IMR-90 (cell line): ENCODE data around the gene MCF2L2. TPM values are rescaled to one million over a fixed set of nuclear protein-coding genes. Genes with fewer than 3 reads are reported as not detected.

Source experiments
- ATAC-seq: fragments of 200-7000 bp; cut with Tn5 transposase; 2 replicates; pipeline ENCODE4 v1.9.1; 2020; ENCODE audit warnings: low read depth, mild to moderate bottlenecking, moderate library complexity
- BruUV-seq: library from RNA; stranded (reverse); fragments of 400-500 nt; replicated peaks from 2 replicates; lab custom pipeline; 2021; lab: Mats Ljungman, UMichigan
- CTCF ChIA-PET: fragments of 300-600 bp; formaldehyde crosslinking; extraction: SDS; loops from one replicate; lab custom pipeline; 2021; ENCODE audit warnings: antibody characterized with exemption; lab: Yijun Ruan, JAX
- POLR2A ChIA-PET: fragments of 300-600 bp; sonication (Branson Sonifier 250); formaldehyde crosslinking; loops from one replicate; lab custom pipeline; 2022; ENCODE audit warnings: antibody characterized with exemption; ENCODE audit not compliant: unreplicated experiment; lab: Charles Lee
- DNase-seq: peaks from one replicate; pipeline ENCODE4 v3.0.0; 2013
- H2AFZ ChIP-seq: replicated peaks from 2 replicates; pipeline ENCODE3; 2013; ENCODE audit warnings: low read length, mild to moderate bottlenecking; ENCODE audit not compliant: poor library complexity
- H2AK5ac ChIP-seq: 2 replicates; pipeline ENCODE4 v1.6.1; 2013; ENCODE audit warnings: low read depth, low read length, inconsistent platforms
- H2AK9ac ChIP-seq: replicated peaks from 2 replicates; pipeline ENCODE3; 2013; ENCODE audit warnings: mild to moderate bottlenecking, low read depth, low read length, moderate library complexity; ENCODE audit not compliant: poor library complexity
- H2BK120ac ChIP-seq: 2 replicates; pipeline ENCODE4 v1.6.1; 2013; ENCODE audit warnings: low read depth, low read length, inconsistent platforms
- H2BK15ac ChIP-seq: 3 replicates; pipeline ENCODE4 v1.6.1; 2013; ENCODE audit warnings: low read depth, low read length, inconsistent platforms
- H2BK20ac ChIP-seq: 2 replicates; pipeline ENCODE4 v1.6.1; 2013; ENCODE audit warnings: low read depth, mild to moderate bottlenecking, inconsistent platforms, low read length, moderate library complexity
- H2BK5ac ChIP-seq: 2 replicates; pipeline ENCODE4 v1.6.1; 2013; ENCODE audit warnings: mild to moderate bottlenecking, low read depth, low read length, inconsistent platforms; ENCODE audit not compliant: poor library complexity, severe bottlenecking
- H3K14ac ChIP-seq: replicated peaks from 2 replicates; pipeline ENCODE4 v1.6.1; 2013; ENCODE audit warnings: low read depth, low read length, inconsistent platforms
- H3K18ac ChIP-seq: 2 replicates; pipeline ENCODE4 v1.6.1; 2013; ENCODE audit warnings: low read depth, low read length, control low read depth
- H3K23ac ChIP-seq: 2 replicates; pipeline ENCODE4 v1.6.1; 2013; ENCODE audit warnings: low read depth, low read length, inconsistent platforms
- H3K27ac ChIP-seq: 2 replicates; pipeline ENCODE4 v1.5.1; 2013; ENCODE audit warnings: mild to moderate bottlenecking, control low read depth, low read length; ENCODE audit not compliant: insufficient read depth
- H3K27me3 ChIP-seq: 2 replicates; pipeline ENCODE4 v1.6.1; 2013; ENCODE audit warnings: low read length; ENCODE audit not compliant: control insufficient read depth, insufficient read depth
- H3K36me3 ChIP-seq: 2 replicates; pipeline ENCODE4 v1.6.1; 2013; ENCODE audit warnings: low read length, mixed read lengths; ENCODE audit not compliant: control insufficient read depth, insufficient read depth
- H3K4ac ChIP-seq: 2 replicates; pipeline ENCODE4 v1.6.1; 2013; ENCODE audit warnings: low read depth, low read length, inconsistent platforms
- H3K4me1 ChIP-seq: 2 replicates; pipeline ENCODE4 v1.6.1; 2013; ENCODE audit warnings: low read length, mixed read lengths; ENCODE audit not compliant: control insufficient read depth, insufficient read depth
- H3K4me2 ChIP-seq: 2 replicates; pipeline ENCODE4 v1.6.1; 2013; ENCODE audit warnings: low read depth, mild to moderate bottlenecking, control low read depth, low read length, moderate library complexity
- H3K4me3 ChIP-seq: 2 replicates; pipeline ENCODE4 v1.5.1; 2013; ENCODE audit warnings: low read depth, mild to moderate bottlenecking, control low read depth, low read length, moderate library complexity; ENCODE audit not compliant: insufficient read depth
- H3K56ac ChIP-seq: 2 replicates; pipeline ENCODE4 v1.6.1; 2013; ENCODE audit warnings: low read length, inconsistent platforms; ENCODE audit not compliant: insufficient read depth; ENCODE audit errors: extremely low read depth
- H3K79me1 ChIP-seq, 2 experiments: 2 replicates each; pipeline ENCODE4 v1.6.1; 2013; ENCODE audit warnings: low read length in 2 of 2, inconsistent platforms in 1 of 2, low read depth in 1 of 2
- H3K9ac ChIP-seq: 2 replicates; pipeline ENCODE4 v1.6.1; 2013; ENCODE audit warnings: low read depth, low read length, control low read depth
- H3K9me1 ChIP-seq: 2 replicates; pipeline ENCODE4 v1.6.1; 2013; ENCODE audit warnings: low read length, inconsistent platforms; ENCODE audit not compliant: insufficient read depth
- H3K9me3 ChIP-seq: 2 replicates; pipeline ENCODE4 v1.6.1; 2013; ENCODE audit warnings: low read length; ENCODE audit not compliant: control insufficient read depth, insufficient read depth
- H4K20me1 ChIP-seq: 2 replicates; pipeline ENCODE4 v1.6.1; 2013; ENCODE audit warnings: low read length, inconsistent platforms; ENCODE audit not compliant: insufficient read depth
- H4K5ac ChIP-seq: 2 replicates; pipeline ENCODE4 v1.6.1; 2013; ENCODE audit warnings: mild to moderate bottlenecking, low read depth, low read length, control low read depth
- H4K8ac ChIP-seq, 2 experiments: 2 replicates each; pipeline ENCODE4 v1.6.1; 2013; ENCODE audit warnings: low read depth in 2 of 2, low read length in 2 of 2, control low read depth in 1 of 2, inconsistent platforms in 1 of 2
- H4K91ac ChIP-seq: 2 replicates; pipeline ENCODE4 v1.6.1; 2013; ENCODE audit warnings: low read depth, low read length, inconsistent platforms; ENCODE audit not compliant: insufficient read depth
- BHLHE40 ChIP-seq: fragments of 150-350 bp; IDR thresholded peaks from 2 replicates; pipeline ENCODE4 v1.6.1; 2016; ENCODE audit warnings: mild to moderate bottlenecking, low read depth, low read length
- CEBPB ChIP-seq: IDR thresholded peaks from 2 replicates; pipeline ENCODE4 v1.6.1; 2012; ENCODE audit warnings: low read depth, low read length, improper control_type of control experiment
- CHD1 ChIP-seq: IDR thresholded peaks from 2 replicates; pipeline ENCODE4 v1.6.1; 2012; ENCODE audit warnings: low read depth, low read length, improper control_type of control experiment
- FOS ChIP-seq: fragments of 150-350 bp; IDR thresholded peaks from 2 replicates; pipeline ENCODE4 v1.6.1; 2016; ENCODE audit warnings: low read depth, low read length
- MAZ ChIP-seq: IDR thresholded peaks from 2 replicates; pipeline ENCODE4 v1.6.1; 2012; ENCODE audit warnings: low read depth, mild to moderate bottlenecking, low read length, improper control_type of control experiment, moderate library complexity, borderline replicate concordance
- MXI1 ChIP-seq: IDR thresholded peaks from 2 replicates; pipeline ENCODE4 v1.6.1; 2012; ENCODE audit warnings: low read depth, mild to moderate bottlenecking, low read length, moderate library complexity, borderline replicate concordance
- WGBS, 2 experiments: methylation state at CpG; one replicate each; pipeline versions ENCODE4 v1.1.5 to v1.1.7; 2013; ENCODE audit warnings: missing lambda C conversion rate in 2 of 2; ENCODE audit not compliant: insufficient read length in 1 of 2; ENCODE audit errors: extremely low coverage in 2 of 2; 5-methylcytosine and 5-hydroxymethylcytosine counted together
- dilution Hi-C: fragments of 300-500 bp; cut with HindIII; formaldehyde crosslinking; loops from one replicate; pipeline ENCODE4 v1.14.3; 2018; ENCODE audit warnings: low sequenced_read_pairs; ENCODE audit not compliant: unreplicated experiment
- in situ Hi-C: fragments of 300-500 bp; cut with MboI; formaldehyde crosslinking; loops from 3 replicates; pipeline ENCODE4 v1.14.3; 2019; ENCODE audit warnings: low sequenced_read_pairs, inconsistent platforms, mixed read lengths
- intact Hi-C: fragments of 100-400 bp; cut with micrococcal nuclease; formaldehyde crosslinking; loops from 2 replicates; pipeline ENCODE4 v1.10.0; 2022
- polyA plus RNA-seq, 3 experiments: library from polyadenylated mRNA; depleted of rRNA; stranded (reverse); fragments of >200 nt; gene quantifications; 2 replicates each; pipeline ENCODE4 v1.2.3, GENCODE V29; 2012; ENCODE audit warnings: low replicate concordance in 1 of 3
- total RNA-seq: library from RNA; depleted of rRNA; stranded (reverse); fragments of >200 nt; gene quantifications from 2 replicates; pipeline ENCODE4 v1.2.3, GENCODE V29; 2012
- TF ChIP-seq, protein P1 (sequence below): fragments of 150-350 bp; IDR thresholded peaks from 2 replicates; pipeline ENCODE4 v1.6.1; 2017; ENCODE audit warnings: mild to moderate bottlenecking, antibody characterized with exemption, low read length, low read depth

The MCF2L2 gene
- total and polyA plus RNA-seq, 2 of the 4 experiments (the other 2 are of a cell fraction) = under 0.01 TPM; not detected in 1

GRCh38 chr3:183193762-183194689 lies 234.4 kb downstream of the MCF2L2 start:
- no TSS peak for BruUV-seq

More at GRCh38 chr3:183193762-183194689, 234.4 kb downstream of the MCF2L2 start:
- DNase-seq (peak; percentile 35), ATAC-seq (peak; percentile 84)
- H2BK15ac ChIP-seq = no peak overlapping the region
- TF ChIP-seq, protein P1, sequence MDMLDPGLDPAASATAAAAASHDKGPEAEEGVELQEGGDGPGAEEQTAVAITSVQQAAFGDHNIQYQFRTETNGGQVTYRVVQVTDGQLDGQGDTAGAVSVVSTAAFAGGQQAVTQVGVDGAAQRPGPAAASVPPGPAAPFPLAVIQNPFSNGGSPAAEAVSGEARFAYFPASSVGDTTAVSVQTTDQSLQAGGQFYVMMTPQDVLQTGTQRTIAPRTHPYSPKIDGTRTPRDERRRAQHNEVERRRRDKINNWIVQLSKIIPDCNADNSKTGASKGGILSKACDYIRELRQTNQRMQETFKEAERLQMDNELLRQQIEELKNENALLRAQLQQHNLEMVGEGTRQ = no peak
- TF ChIP-seq MAZ (no peak), MXI1 (no peak), CEBPB (no peak), FOS (no peak), BHLHE40 (no peak), CHD1 (no peak)
- no peak overlapping the region for H2AFZ ChIP-seq
- no peaks in the 10 kb centered on the region; the same call in 1 of the 2 replicates for H3K9me1 ChIP-seq
- H2BK120ac ChIP-seq = no peak overlapping the region
- H3K56ac ChIP-seq = no peak overlapping the region
- ChIA-PET CTCF (interaction anchor here (0.5 to 1.1 kb wide), 3 partner anchors 15 to 191 kb away, joined by 3 to 6 read pairs (median 3); no protein-coding TSS in a partner anchor), POLR2A (no interaction called here)
- dilution Hi-C loops (no loop called here), in situ Hi-C loops (no loop called here), intact Hi-C loops (no loop called here)
- H3K4ac ChIP-seq = no peak overlapping the region
- H3K23ac ChIP-seq = no peak overlapping the region; the same call in 1 of the 2 replicates
- H3K79me1 ChIP-seq = no peaks in the 10 kb centered on the region
- H3K27ac ChIP-seq = no peak overlapping the region
- H3K4me1 ChIP-seq = peaks cover 3% of the 10 kb centered on the region
- H4K8ac ChIP-seq = 0 out of 4 replicates have a peak overlapping the region, but pooled peaks of 1 of the 2 experiments have one; percentile 19
- no peak overlapping the region for H2AK5ac ChIP-seq
- H2BK20ac ChIP-seq = 0 out of 2 replicates have a peak overlapping the region, but pooled peaks have one; percentile 18
- H4K5ac ChIP-seq = no peak overlapping the region
- H2BK5ac ChIP-seq = no peak overlapping the region
- H3K36me3 ChIP-seq = no peaks in the 10 kb centered on the region
- no peak overlapping the region for H2AK9ac ChIP-seq
- H3K9ac ChIP-seq = no peak overlapping the region
- no CpG with 5 or more reads among the region's 10 CpGs for WGBS, 2 experiments
- H3K9me3 ChIP-seq = no peaks in the 10 kb centered on the region
- H4K20me1 ChIP-seq = no peaks in the 10 kb centered on the region
- no peak overlapping the region; the same call in 1 of the 2 replicates for H3K4me2 ChIP-seq
- H3K27me3 ChIP-seq = peaks cover 6% of the 10 kb centered on the region
- no peak overlapping the region for H4K91ac ChIP-seq
- H3K14ac ChIP-seq = no peak overlapping the region
- H3K18ac ChIP-seq = no peak overlapping the region
- H3K4me3 ChIP-seq = no peak overlapping the region
